ENCODE data around the gene PPP1R13L.
A peak's percentile ranks its signal among the peaks of the same experiment; 100 is the strongest.

The PPP1R13L gene

DNA sequence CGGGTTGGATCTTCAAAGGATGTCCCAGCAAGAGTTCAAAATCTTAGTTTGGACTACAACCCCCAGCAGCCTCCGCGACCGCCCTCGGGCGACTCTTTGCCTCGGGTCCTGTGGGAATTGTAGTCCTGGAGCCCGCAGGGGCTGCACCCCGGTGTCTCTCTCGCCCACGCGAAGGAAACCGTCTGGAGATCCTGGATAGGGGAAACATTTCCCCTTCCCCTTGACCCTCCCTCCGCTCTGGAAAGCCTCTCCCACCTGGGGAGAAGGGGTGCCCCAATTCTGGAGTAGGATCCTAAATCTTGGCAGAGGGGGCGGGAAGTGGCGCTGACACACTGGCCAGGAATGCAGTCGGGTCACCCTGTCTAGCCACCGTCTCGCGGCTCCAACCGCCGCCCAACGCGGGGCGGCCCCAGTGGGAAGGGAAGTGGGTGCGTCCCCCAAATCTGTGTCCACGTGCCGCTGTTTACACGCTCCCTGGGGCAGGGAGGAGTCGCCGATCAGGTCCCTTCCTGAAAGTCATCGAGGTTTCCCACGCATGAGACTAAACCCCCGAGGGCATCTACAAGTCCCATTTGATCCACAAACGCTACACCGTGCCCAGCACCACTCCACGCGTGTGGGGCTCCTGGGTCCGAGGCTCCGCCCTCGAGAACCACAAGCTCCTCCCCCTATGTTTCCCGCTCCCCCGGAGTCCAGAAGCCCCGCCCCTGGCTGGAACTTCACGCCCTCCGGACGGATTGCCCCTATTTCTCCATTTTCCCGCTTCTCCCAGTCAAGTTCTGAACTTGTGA is 761 bp upstream of the PPP1R13L start:
- peak; percentile 89 for DNase-seq

DNA sequence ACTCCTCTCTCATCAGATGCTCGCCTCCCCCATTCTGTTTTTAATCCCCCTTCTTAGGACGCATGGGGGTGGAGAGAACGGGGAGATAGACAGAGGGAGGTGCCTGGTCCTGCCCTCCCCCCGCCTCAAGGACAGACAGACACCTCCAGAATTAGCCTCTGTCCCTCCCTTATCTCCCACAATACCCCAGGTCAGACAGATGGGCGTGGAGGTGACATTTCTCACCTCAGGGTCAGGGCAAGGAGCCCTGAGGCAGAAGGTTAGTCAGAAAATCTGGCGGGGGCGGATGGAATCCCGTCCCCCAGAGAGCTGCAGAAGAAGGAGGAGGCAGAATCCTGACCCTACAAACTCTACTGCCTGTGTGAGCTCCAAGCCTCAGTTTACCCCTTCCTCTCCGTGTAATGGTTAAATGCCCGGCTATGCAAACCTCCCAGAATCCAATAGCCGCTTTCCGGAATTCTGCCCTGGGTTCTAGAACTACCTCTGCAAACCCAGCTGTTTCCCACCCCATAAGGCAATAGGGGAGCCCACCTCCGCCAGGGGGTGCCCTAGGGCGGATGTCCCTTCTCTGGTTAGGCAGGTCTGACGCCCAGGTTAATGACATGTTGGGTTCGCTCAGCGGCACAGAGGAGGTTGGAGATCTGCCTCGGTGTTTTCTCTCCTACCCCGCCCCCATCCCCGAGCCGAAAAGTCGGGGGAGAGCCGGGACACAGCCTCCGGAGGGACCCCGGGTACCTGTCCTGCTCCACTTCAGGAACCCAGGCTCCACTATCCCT is 900 bp downstream of the PPP1R13L start:
- DNase-seq: no peak

DNA sequence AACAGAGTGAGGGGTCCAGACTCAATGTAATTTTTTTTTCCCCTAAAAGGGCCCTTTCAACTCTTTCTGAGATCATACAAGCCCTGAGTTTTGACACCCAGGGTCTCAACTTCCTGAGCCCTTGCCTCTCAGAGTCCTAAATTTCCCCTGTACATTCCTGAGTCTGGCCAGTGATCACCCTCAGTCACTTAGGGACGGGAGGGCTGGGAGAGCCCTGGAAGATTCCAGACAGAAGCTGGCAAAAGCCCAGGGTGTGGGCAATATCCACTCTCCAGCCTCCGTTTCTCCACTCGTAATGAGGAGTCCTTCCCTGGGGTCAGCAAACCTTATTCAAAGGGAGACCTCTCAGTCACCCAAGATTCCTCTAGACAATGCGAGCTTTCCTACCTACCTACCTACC is 1.6 kb downstream of the PPP1R13L start:
- DNase-seq: no peak

DNA sequence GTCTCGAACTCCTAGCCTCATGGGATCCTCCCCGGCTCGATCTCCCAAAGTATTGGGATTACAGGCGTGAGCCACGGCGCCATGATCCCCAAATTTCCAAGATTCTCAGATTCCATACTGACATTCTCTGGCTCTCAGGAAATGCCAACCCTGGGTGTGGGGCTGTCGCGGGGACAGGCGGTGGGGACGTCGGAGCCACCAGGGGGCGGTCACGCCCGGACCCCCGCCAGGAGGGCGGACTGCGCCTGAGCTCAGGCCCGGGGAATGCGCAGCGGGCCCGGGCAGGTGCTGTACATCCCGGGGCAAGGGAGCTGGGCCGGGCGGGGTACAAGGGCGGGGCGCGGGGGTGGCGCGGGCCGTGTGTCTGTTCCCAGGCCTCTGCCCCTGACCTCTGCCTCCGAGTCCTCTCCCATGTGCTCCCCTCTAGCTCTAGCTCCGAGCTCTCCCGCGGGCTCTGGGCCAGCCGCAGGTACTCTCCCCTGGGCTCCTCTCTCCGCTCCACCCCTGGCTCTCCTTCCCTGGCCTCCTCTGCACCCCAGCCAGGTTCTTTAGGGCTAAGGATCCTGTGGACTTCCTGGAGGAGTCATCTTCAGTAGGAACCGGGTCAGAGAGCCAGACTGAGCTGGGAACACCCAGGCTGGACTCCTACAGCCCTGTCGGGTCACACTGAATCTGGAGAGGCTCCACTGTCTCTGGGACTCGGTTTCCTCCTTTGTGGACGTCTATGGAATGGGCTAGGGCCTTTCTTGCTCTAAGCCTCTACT is 2.4 kb downstream of the PPP1R13L start:
- no peak for DNase-seq

DNA sequence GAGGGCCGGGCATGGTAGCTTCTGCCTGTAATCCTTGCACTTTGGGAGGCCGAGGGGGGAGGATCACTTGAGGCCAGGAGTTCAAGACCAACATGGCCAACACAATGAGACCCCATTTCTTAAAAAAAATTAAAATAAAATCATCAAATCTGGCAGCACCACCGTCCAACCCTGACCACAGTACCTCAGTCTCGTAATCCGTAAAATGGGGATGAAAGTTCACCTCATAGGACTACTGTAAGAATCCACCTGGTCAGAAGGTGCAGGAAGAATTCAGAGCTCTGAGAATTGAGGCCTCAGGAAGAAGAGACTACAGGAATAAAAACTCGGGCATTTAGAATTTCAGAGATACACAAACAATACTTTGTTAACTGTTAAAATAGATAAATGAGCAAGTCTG is 3.1 kb downstream of the PPP1R13L start:
- no peak for DNase-seq

DNA sequence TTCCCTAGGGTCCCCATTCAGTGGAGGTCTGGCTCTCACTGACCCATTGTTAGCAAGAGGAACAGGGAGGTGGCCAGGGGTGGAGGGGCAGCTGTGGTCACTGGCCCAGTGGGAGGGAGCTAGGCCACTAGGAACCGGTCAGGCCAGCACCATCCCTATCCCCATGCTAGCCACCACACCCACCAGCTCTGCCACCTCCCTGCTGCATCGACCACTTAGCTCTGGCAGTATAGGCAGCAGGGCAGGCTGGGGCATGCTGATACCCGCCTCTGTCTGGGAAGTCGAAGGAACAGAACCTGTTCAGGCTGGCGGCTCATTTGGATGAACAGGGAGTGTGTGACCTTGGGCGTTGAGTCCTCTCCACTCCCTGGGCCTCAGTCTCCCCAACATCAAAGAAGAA is 4.7 kb downstream of the PPP1R13L start:
- no peak for DNase-seq

DNA sequence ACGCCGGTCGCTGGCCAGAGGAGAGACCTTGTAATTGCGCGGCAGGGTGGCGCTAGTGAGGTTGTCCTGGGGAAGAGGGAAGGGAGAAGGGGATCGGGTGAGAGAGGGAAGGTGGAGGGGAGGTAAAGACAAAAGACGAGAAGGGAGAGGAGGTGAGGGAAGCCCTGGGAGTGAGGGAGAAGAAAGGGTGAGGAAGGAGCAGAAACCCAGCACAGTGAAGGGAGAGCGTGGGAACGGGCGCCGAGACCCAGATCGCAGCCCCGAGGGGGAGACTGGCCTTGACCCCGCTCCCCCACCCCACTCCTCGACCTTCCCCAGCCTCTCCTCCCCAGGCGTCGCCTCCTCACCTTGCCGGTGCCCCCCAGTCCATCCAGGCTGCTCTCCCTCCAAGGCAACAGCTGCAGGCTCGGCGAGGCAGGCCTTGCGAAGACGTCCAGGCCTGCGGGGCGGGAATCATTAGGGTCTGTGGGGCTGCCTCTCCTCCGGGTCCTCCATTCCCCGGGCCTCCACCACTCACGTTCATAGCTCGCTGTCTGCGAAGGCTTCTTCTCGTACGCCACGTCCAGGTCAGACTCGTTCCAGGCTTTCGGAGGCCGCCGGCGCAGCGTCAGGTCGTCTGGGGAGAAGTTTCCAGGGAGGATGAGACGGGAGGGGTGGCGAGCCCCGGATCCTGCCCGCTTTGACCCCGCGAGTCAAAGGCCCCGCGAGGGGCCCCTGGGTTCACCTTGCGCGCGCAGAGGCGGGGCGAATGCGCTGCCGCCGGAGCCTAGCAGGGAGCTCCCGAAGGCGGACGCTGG is 8.8 kb downstream of the PPP1R13L start:
- no peak for DNase-seq

DNA sequence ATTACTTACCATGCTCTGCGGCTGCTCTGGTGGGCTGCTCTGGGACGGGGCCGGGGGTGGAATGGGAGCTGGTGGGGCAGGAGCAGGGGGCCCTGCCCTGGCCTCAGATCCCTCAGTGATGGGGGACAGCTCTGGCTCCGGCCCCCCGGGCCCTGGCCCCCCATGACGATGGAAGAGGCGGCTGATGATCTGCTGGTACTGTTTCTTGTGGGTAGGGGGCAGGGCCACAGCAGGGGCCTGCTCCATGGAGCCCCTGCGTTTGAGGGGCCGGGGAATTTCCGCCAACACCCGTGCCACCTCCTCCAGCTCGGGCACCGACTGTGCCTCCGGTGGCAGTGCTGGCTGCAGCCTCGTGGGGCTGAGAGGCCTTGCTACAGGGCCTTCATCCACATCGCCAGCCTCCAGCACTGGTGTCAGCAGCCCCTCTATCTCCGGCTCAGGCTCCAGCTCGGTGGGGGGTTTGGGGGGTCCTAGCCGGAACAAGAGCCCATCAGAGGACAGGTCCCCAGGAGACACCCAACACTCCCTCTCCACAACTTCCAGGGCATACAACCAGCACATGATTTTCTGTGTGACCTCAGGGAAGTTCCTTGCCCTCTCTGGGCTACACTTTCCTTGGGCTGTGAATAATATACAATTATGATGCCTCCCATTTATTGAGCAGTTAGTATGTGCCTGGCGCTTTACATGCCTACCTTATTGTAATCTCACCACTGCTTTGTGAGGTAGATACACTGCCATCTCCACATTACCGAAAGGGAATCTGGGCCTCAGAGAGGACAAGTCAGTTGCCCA is 12.8 kb downstream of the PPP1R13L start:
- DNase-seq: no peak

DNA sequence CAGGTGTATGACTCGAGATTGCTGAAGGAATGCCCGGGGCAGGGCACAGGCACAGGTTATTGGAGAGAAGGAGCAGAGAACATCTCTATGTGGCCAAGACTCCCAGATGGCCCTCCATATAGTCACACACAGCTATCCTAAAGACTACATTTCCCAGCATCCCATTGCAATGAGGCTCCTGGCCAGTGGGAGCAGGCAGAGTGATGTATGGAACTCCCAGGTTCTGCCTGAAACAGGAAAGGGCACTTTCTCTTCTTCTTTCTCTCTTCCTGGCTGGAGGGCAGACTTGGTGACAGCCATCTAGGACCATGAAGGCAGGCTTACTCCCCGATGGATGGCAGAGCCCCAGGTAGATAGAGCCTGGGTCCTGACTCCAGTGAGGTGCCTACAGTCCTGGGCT is 13.5 kb downstream of the PPP1R13L start:
- no peak for DNase-seq

DNA sequence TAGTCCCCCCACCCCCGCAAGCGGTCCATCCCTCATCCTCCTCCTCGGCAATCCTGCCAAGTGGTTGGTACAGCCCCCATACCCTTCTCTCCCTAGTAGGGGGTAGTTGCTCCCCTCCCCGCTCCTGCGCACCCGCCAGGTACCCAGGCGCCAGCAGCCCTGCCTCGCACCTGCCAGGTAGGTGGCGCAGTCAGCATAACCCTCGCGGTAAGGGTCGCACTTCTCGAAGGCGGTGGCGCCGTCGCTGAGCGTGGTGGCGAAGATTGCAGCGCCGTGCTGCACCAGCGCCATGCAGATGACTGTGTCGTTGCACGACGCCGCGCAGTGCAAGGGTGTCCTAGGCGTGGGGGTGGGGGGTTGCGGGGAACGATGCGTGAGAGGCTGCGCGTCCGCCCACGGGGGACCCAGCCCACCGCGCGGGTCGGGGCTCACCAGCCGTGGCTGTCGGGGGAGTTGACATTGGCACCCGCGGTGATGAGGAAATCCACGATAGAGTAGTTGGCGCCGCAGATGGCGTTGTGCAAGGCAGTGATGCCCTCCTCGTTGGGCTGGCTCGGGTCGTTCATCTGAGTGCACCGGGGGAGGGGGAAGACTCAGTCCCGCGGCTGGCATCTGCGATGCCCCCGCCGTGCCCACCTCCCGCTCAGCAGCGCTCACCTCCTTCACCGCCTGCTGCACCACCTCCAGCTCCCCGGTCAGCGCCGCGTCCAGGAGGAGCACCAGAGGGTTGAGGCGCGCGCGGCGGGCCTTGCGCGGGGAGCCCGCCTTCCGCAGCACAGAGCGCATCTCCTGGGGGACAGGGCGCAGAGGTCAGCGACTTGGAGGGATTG is 19.3 kb downstream of the PPP1R13L start:
- DNase-seq: no peak

DNA sequence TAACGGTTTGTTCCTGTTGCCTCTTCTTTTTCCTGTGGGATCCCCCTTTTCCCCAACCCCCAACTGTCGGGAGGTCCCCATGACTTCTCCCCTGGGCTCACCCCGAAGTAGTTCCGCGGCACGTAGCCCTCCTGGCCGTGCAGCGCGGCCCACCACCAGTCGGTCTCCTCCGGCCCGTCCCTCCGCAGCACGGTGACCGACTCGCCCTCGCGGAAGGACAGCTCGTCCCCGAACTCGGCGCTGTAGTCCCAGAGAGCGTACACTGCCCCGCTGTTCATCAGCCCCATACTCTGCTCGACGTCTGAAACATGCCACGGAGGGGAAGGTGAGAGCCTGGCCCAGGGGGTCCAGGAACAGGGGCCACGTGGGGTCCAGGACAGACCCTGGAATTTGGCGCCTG is 22.4 kb downstream of the PPP1R13L start:
- DNase-seq: no peak

DNA sequence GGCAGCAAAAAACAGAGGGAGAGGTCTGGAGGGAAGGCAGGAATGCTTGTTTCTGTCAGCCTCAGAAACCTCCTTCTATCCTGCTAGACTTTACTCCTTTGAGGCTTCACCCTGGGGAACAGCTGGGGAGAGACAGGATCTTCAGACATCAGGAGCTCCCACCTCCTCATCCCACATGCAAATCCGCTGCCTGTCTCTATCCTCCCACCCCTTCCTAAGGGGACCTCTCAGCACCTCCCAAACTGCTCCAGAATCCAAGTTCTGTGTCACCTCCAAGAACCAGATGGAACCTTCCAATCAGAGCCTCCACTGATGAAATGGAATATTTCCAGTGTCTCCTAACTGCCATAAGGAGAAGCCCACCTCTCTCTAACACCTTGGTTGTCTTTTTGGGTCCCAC is 24.8 kb downstream of the PPP1R13L start:
- DNase-seq: no peak

DNA sequence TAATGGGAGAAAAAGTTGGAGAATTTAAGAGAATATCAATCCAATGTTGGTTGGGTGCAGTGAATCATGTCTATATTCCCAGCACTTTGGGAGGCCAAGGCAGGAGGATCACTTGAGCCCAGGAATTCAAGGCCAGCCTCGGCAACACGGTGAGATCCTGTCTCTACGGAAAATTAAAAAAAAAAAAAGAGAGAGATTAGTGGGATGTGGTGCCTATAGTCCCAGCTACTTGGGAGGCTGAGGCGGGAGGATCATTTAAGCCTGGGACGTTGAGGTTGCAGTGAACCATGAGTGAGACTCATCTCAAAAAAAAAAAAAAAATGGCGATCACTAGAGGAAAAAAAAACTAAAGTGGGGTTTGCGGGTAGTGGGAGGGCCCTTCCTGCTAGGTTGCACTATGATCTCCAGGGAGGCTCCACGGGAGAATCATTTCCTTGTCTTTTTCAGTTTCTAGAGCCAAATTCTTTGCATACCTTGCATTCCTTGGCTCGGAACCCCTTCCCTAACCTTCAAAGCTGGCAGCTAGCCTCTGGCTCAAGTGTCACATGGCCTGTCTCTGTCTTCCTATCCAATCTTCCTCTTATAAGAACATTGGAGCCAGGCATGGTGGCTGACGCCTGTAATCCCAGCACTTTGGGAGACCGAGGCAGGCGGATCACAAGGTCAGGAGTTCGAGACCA is 28.7 kb downstream of the PPP1R13L start:
- DNase-seq: peak; percentile 82

DNA sequence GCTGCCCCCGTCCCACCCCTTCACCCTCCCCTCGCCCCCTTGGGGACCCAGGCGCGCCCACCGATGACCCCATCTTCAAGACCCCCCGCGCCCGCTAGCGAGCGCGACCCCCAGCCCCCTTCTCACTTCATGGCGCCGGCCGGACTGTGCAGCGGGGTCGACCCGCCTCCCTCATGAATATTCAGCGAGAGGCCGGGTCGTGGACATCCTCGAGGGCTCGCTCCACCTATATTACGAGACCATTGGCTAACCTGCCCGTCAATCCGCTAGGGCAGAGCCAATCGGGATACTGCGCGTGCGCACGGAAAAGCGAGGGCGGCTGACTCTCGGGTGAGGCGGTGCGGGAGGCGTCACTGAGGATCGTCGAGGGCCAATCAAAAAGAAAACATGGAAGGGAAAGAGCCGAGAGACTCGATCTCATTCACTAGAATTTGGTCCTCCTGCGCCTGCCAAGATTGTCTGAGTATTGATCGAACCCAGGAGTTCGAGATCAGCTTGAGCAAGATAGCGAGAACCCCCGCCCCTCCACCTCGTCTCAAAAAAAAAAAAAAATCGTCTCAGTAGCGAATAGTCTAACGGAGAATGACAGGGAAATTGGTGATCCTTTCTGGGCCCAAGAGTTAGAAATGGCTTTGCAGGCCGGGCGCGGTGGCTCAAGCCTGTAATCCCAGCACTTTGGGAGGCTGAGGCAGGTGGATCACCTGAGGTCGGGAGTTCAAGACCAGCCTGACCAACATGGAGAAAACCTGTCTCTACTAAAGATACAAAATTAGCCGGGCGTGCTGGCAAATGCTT is 34.3 kb downstream of the PPP1R13L start, which contains the start of gene ERCC2:
ERCC2 (minus strand) TSS at position 164 of the 795 bp plus-strand sequence; CDS start at position 131, 33 bp downstream.
- peak; percentile 100 for DNase-seq

DNA sequence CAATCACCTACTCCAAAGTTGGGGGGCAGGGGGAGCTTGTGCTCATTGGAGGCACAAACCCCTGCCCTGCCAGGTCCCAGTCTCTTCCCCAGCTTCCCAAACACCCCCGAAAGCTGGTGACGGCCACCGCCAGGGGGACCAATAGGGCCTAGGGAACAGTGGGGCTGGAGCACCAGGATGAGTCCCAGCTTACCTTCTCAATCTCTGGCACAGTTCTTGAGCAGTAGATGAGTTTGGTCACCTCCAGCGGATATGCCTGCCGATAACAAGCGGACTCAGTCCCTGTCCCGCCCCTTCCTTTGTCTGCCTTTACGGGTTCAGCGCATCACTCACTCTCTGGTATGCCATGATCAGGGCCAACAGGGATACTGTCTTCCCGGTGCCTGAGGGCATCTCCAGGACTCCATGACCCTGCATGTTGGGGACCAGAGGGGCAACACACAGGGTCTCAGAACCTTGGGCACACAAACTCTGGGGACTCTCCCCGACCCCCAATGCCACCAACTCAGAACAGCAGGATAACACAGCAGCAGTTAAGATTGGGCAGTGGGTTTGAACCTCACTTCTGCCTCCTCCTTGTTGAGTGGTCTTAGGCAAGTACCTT is 36.0 kb downstream of the PPP1R13L start:
- no peak for DNase-seq

DNA sequence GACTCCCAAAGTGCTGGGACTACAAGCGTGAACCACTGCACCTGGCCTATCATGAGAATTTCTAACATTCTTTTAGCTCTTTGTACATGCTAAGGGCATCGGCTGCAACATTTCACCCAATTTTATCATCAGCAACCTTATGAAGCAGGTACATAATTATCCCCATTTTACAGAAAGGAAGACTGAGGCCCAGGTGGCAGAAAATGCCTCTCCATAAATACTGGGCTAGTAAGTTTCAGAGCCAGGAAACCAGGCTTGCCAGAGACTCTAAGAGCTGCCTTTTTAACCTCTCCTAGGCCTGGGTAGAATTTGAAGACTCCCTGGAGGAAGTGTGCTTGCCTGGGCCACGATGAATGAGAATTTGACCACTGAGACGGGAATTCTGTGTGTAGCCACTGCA is 36.7 kb downstream of the PPP1R13L start:
- no peak for DNase-seq

DNA sequence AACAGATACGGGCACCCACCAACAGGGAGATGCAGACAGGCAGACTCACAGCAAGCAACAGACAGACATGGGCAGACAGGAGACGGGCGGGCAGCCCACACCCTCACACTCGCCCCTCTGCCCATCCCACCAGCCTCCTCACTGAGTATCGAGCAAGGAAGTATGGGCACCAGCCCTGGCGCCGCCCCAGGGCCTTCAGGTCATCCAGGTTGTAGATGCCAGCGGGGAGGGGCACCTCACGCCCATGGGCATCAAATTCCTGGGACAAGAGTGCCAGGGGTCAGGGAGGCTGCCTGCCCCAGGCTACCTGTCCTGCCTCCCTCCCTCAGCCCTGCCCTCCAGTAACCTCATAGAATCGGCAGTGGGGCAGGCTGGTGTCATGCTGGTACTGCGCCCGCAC is 40.2 kb downstream of the PPP1R13L start:
- DNase-seq: no peak

DNA sequence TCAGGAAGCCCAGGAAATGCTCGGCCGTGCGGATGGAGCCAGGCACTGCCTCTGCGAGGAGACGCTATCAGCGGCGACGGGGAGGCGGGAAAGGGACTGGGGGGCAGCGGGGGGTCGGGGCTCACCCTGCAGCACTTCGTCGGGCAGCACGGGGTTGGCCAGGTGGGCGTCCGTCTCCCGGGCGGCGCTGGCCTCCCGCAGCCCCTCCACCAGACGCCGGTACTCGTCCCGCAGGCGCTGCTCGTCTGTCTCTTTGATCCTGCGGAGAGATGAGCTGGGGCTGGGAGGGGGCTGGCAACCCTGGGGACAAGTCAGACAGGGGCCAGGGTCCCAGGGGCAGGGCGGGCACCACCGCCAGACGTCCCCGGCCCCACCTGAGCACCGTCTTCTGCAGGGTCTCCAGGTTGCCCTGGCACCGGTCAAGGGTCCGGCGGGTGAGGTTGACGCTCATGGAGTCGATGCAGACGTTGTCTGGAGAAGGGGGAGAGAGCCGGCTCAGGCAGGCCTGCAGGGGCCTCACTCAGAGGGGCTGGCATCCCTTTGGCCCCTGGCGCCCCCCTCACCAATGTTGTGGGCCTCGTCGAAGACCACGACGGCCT is 40.9 kb downstream of the PPP1R13L start:
- no peak for DNase-seq

Data from right hindlimb (tissue), 1 donor.